Stimulated activated CD4-positive, alpha-beta T cell treated with anti-CD3 and anti-CD28 coated beads, Interleukin-1b, Interleukin-23, amount 100 ng/mL, for 4 hours (primary cell): Measurements from ENCODE around the gene EPHB2.

ENCODE experiments used
- DNase-seq, 2 donors: peaks; one replicate each; pipeline ENCODE4 v3.0.0-alpha.2; 2020; ENCODE audit warnings: low read depth in 2 of 2

Gene EPHB2

DNA sequence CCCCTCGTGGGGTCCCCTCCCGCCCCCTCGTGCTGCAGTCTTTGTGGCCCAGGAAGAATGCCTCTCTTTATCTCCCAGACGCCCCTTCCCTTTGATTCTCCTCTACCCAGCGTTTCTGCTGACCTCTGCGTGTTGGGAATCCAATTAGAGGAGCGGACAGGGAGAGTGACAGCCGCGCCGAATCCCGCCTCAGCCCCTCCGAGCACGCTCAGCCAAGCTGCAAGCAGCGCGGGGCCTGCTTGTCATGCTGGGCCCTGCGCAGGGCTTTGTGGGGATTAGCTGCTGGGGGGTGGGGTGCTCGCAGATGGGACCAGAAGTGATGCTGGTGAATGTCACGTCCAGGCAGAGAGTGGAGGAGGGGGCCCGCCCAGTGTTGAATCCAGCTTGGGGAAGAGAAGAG is 91.1 kb downstream of the EPHB2 start:
- no peak for DNase-seq

DNA sequence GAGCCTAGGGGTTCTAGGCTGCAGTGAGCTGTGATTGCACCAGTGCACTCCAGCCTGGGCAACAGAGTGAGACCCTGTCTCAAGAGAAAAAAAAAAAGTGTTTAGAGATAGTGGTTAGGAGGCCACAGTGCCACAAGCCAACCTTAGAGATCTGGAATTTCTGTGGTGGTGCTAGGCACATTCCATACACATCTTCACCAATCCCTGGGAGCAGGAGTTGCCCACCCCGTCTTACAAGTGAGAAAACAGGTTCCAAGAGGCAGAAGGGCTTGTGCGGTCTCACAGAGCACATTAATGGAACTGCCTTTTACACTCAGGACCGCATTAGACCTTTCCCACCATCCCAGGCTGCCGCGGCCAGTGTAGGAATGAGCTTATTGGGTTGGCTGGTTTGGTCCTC is 93.2 kb downstream of the EPHB2 start:
- no peak for DNase-seq

DNA sequence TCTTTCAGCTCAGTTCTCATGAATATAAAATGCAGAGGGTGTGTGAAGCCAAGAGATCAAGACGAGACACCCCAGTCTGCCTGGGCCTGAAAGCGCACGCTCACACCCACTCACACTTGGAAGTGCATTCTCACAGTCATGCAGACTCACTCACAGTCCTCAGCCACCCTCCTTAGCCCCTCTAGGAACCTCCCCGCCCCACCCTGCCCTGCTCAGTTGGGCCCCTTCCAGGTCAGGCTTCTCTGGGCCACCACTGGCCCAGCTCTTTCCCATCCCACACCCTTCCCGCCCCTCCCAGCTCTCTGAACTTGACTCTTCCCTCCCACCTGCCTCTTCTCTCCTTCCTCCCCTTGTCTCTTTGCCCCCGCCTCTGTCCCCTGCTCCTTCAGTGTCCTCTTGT is 93.8 kb downstream of the EPHB2 start:
- DNase-seq, result no peak

DNA sequence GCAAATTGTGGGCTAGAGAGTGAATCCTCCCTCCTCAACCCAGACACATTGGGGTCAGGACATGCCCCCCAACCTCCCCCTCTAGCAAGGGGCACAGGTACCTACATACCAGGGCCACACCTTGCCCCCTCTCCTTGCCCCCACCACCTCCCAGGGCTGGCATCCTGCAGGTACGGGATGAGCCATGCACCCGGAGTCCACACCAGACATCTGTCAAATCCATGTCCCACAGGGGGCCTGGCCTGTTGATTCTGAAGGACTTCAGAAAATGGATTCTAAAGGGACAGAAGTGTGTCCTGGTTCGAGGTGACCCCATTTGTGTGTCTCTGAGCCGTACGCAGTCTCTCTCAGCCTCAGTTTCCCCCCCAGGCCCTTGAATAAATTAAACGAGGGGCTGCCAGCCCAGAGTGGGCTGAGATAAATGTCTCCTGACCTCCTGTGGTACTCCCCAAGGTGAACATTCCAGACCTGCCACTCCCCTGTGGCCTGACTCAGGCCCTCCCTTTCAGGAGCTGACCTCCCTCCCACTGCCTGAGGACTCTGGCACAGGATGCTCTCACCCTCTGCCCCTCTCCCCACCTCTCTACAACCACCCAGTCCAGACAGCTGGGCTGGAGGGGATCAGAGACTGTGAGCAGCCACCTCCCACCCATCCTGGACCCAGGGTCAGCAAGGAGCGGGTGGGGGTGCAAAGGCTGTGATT is 94.5 kb downstream of the EPHB2 start:
- no peak for DNase-seq

DNA sequence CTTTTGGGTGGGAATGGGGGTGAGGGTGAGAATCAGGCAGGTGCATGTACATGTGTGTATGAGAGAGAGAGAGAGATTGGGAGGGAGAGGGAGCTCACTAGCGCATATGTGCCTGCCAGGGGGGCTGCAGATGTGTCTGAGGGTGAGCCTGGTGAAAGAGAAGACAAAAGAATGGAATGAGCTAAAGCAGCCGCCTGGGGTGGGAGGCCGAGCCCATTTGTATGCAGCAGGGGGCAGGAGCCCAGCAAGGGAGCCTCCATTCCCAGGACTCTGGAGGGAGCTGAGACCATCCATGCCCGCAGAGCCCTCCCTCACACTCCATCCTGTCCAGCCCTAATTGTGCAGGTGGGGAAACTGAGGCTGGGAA is 95.0 kb downstream of the EPHB2 start:
- DNase-seq, result no peak

DNA sequence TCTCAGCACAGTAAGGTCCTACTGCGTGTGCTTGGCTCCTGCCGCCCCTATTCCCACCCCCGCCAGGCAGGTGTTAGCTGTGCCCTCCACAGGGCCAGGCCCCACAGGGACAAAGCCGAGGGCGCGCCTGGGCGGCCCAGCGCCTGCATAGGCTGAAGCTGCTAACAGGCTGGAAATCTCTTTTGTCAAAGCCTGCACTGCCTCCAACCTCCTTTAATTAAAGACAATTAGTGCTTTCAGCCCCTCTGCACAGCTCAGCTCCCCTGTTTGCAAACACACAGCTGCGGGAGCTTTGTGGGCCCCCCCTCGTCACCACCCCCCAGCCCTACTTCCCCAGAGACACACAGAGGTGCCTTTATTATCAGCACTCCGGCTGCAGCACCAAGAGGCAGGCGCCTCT is 95.9 kb downstream of the EPHB2 start:
- DNase-seq, result no peak

DNA sequence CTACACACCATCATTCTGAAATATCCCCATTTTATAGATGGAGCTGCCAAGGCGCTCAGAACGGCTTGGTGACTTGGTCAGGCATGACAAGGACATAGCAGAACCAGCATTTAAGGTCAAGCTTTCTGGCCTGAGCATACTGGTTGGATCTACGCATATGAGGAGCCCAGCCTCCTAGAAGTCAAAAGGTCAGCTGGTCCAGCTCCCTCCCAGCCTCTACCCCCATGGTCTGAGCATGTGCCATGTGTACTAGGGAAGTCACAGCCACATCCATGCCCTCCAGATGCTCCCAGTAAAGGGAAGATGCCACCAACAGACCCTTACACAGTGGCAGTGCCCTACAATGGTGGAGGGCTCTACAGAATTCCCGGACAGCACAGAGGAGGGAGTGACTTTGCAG is 96.7 kb downstream of the EPHB2 start:
- DNase-seq, result no peak

DNA sequence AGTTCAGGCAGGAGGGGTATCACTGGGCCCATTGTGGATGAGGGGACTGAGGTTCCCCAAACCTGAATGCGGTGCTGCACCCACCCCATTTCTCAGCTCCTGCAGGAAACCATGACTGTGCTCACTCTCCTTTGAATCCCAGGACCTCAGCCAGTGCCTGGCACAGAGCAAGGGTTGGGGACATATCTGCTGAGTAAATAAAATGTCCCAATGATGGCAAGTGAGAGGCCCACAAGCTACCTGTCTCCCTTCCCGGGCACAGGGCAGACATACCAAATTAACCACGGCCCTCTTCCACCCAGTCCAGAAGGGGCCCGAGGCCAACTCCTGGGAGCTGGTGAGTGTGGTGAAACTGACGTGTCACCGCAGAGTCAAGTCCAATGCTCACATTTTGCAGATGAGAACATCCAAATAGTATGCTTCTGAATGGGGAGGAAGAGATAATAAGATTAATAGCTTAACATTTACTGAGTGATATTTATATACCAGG is 97.6 kb downstream of the EPHB2 start:
- no peak for DNase-seq

DNA sequence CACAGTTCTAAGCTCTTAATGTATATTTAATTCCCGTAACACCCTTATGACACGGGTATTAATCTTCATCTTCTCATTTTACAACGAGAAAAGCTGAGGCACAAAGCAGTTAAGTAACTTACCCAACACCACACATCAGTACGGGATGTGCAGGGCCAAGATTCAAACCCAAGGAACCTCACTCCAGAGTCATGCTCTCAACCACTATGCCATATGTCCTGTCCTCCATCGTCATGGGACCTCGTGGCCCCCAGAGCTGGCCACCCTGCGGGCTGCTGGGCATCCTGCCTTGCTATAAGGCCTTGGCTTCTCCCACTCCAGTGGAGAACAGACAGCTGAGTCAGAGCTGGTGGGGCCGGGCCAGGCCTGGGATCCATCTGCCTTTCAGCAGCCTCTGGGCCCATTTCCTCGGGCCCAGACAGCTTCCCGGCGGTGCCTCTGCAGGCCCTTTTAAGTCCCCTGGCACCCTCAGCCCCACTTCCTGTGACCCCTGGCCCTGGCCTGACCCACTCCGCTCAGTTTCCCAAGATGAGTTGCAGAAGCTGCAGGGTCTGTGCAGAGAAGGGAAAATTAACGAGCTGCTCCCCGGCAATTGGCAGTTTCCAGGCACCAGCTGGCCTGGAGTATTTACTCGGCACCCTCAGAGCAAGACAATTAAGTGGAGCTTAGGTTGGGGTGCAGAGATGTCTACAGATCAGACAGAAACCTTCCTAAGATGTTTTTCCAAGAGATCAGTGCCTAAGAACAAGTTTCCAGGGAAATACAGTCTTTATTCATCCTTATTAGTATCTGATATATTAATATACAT is 98.2 kb downstream of the EPHB2 start:
- no peak for DNase-seq

DNA sequence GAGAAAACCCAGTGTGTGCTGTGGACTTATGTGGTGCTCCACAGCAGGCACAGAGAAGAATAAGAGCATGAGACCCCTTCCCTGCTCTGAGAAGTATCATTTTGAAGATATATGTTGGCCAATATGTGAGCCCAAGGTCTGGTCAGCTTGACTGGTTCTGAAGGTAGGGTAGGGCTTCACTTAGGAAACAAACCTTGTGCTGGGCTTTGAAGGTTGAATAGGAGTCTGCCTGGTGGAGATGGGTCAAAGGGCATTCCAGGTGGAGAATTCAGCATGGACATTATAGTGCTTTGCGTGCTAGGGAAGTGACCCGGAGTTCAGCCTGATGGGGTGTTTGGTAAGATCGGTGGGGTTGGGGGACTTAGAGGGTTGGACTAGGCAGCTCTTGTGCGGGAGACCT is 99.1 kb downstream of the EPHB2 start:
- no peak for DNase-seq

DNA sequence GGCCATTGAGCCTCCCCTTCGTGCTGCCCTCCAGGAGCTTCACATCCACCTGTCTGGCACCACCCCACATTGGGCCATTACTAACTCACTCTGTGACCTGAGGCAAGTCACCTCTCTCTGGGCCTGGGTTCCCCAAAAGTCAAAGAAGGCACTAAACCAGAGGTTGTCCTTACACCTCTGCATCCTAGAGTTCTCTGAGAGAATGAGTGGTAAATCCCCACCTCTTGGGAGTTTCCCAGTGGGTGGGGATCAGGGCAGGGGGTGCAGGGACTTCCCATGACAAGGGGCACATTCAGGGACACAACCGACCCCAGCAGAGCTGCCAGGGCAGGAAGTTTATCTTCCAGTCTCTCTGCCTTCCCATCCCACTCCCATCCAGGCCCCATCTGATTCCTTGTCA is 99.7 kb downstream of the EPHB2 start:
- no peak for DNase-seq

DNA sequence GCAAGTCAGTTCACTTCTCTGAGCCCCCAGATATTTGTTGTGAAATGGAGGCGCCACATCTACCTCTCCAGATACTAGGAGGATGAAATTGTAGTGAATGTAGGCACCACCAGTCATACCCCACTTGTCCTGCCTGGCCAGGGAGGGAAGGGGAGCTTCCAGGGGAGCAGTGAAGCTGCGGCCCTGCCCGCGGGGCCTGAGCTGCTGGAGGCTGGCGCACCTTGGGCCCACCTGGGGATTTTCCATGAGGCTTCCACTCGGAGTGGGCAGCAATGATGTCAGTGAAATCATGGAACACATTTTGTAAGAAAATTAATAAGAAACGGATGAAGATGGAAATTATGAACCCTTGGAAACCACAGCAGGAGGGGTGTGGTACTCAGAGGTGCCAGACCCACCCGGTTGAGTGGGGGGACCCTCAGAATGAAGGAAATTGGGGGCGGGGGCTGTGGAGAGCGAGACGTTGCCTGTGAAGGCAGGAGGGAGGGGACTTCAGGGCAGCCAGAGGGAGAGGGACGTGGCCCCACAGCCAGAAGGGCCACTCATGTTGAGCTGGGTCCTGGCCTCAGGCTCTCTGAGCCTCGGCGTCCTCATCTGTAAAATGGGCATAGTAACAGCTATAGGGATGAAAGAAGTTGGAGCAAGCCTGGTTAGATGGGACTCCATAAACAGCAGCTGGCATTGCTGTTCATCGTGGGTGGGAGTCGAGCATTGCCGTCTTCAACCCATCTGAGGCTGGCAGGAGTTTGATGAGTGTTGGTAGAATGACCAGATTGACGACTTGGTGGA is 101.6 kb downstream of the EPHB2 start:
- no peak for DNase-seq

DNA sequence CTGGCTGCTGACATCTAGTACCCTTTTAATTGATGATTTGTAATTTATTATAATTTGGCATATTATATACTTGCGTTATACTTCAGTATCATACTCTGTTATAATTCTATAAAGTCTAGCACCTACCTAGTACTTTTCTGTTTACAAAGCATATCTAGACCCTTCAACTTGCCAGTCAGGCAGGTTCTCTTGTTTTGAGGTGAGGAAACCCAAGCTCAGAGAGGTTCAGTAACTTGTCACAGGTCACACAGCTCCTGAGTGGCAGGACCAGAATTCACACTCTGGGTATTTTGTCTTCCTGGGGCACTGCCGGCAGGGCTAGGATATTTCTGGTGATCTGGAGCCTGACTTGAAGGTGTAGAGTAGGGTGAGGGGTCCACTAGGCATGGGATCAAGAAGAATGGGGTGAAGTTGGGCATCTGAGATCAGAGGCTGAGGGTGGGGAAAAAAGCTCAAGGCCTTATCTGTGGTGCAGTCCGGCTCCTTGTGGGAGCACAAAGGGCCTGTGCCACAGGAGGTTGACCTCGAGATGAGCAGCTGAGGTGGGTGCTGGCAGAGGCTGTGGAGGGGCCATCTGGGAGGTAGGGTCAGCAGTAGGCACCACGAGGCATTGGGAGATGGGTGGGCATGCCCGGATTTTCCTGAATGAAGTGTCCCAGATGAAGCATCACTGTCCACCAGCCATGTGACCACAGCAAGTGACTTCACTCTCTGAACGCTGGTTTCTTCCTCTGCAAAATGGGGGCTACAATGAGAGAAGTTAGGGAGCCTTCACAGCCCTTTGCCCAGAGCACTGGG is 102.6 kb downstream of the EPHB2 start:
- no peak for DNase-seq

DNA sequence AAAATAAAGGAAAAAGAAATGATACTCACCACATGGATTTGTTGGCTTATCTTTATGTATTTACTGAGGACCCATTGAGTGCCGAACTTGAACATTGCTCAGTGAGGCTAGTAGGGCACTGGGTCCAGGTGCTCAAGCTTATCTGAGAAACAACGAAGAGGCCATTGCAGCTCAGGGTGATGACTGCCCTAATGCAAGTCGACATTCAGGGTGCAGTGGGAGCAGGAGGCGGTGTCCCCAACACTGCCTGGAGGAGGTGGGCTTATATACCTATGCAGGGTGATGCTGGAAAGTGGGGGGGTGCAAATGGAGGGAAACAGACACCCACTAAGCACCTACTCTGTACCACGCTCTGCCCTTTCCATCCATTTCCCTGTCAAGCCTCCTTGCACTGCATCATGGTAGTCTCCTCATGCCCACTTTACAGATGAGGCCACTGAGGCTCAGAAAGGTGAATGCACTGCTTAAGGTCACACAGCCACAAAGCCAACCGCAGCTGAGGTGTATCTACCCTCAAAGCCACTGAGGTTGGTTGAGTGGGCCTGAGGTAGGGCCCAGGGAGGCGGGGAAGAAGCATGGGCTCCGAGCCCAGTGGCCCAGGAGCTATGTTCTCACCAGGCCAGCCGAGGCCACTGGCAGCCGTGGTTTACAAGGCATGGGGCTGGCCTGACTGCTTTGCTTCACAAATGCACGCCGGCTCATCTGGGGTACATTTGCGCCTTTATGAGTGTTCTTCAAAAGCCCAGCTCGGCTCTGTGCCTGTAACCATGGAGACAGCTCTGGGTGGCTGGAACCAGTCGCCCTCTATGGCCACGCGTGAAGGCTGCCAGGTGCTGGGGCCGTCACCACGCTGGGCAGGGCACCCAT is 103.8 kb downstream of the EPHB2 start:
- DNase-seq, result no peak

DNA sequence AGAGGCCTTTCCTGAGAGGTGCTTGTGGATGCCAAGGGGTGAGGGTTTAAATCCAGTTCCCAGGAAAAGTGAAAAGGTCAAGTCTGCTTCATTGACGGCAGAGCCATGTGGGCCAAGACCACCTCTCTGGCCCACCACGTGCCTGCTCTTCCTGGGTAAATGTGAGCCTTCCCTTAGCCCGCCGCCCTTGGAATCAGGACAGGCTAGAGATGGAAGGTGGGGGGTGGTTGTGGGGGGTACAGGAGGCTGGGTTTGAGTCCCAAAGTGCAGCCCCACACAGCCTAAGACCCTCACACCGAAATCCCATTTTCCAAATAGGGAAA is 104.4 kb downstream of the EPHB2 start:
- DNase-seq, result no peak

DNA sequence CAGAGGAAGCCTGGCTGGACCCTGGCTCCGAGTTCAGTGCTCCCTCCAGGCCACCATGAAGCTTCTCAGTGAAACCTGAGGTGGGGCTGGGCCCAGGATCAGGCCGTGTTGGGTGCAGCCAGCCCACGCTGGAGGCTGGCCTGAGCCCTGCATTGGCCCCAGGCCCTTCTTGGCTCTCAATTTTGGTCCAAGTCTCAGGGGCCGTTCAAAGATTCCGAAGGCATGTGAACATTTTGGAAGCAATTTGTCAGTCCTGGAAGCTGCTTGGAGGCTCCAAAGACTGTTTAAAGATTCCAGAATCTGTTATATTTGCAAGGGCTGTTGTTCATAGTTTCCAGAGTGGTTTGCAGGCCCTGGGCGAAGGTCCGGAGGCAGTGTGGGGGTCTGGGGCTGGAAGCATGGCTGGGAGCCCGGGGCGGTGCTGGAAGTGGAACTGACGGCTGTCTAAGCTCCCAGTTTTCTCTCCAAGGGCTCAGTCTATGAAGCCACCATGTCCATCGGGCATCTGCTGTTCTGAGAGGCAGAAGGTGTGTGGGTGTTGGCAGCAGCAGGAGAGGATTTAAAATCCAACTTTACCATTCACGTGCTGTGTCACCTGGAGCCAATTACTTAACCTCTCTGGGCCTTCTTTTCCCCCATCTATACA is 104.9 kb downstream of the EPHB2 start:
- DNase-seq, result no peak

DNA sequence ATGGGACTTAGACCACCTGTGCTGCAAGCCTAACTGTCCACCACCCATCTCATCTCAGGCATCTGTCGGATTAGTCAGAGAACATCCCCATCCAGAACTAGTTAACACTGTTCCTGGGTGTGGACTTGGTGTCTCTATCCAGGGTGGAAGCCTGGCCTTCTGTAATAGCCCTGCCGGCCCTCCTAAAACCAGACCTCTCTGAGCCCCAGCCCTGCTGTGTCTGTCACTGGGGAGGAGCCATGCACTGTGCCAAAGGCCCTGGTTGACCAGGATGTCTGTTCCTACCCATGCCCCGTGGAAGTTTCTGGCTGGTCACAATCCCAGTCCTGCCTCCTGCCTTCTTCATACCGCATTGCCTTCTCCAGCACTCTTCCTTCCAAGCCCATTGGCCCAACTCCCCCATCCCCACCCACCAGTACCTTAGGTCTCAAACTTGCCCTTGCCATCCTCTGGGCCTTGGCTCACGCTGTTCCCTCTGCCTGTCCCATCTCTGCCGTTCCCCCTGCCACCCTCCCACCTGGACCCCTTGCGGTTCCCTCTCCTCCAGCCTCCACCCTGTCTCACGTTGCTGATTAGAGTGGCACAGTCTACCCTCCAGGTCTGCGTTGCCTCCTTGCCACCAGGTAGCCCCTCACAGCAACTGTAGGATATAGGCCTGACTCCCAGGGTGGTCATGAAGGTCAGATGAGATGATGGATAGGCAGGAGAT is 105.6 kb downstream of the EPHB2 start:
- no peak for DNase-seq

DNA sequence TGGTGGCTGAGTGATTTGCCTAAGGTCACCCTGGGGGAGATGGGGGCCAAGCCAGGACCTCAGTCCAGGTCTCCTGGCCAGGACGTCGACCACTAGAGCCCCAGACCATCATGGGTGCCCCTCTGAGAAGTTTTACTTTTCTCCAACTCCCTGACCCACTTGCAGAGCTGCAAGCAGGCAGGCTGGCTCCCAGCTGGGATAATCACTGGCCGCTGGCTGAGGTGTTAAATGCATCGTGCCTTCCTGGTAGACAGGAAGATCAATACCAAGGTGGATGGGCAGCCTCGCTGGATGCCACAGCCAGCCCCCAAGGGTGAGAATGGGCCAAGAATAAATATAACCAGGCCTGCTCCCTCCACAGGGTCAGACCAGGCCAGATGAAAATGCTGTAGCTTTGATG is 106.2 kb downstream of the EPHB2 start:
- no peak for DNase-seq

DNA sequence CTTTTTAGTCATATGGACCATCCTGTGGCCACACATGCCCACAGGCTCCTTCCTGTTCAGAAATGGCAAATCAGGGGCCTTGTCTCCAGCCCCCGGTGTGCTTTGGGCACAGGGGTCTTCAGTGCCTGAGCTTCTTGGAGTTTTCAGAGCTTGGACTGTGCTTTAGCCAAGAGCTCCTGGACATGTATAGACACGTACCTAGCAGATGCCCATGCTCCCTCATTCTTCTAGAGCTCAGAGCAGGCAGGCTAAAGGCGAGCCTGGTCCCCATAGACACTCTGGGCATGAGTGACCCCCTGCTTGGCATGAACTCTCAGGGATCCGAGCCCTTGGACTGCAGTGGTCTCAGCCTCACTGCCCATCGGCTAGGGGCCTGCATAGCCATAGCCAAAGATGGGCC is 106.8 kb downstream of the EPHB2 start:
- no peak for DNase-seq
